Stimulated activated CD8-positive, alpha-beta memory T cell treated with anti-CD3 and anti-CD28 coated beads, Interleukin-2, amount 100 ng/mL, for 48 hours (primary cell): ENCODE results near the gene HBA2.
"Not testable (repeated sequence)": the region's sequence is repeated elsewhere in the genome, so short reads cannot be mapped to it uniquely, and the experiment has no call there.

Experiments used
- DNase-seq, 2 donors: peaks; one replicate each; pipeline ENCODE4 v3.0.0-alpha.2; 2020; ENCODE audit warnings: low read depth in 2 of 2

HBA2 gene

DNA sequence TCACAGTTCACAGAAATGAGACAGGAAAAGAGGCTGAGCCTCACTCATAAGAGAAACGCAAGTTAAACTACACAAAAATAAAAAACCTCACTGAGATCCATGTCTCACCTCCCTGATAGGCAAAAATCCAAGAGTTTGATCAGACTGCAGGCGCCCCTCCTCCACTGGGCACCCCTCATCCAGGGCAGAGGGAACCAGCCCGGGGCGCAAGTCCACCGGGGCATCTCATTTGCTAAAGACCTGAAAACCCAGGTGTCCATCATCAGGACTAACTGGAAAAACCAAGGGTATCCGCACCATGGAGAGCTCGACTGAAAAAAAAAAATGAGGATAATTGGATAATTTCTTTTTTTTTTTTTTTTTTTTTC is 17.7 kb upstream of the HBA2 start:
- no peak for DNase-seq

DNA sequence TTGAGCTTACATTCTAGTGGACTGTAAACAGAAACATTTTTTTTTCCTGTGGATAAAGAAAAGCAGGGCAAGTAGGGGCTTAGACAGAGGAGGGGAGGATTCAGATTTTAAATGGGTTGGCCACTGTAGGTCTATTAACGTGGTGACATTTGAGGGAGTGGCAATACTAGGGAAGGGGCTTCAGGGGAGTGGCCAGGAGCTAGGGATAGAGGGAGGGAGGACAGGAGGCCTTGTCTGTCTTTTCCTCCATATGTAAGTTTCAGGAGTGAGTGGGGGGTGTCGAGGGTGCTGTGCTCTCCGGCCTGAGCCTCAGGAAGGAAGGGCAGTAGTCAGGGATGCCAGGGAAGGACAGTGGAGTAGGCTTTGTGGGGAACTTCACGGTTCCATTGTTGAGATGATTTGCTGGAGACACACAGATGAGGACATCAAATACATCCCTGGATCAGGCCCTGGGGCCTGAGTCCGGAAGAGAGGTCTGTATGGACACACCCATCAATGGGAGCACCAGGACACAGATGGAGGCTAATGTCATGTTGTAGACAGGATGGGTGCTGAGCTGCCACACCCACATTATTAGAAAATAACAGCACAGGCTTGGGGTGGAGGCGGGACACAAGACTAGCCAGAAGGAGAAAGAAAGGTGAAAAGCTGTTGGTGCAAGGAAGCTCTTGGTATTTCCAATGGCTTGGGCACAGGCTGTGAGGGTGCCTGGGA is 13.4 kb upstream of the HBA2 start:
- no peak for DNase-seq

DNA sequence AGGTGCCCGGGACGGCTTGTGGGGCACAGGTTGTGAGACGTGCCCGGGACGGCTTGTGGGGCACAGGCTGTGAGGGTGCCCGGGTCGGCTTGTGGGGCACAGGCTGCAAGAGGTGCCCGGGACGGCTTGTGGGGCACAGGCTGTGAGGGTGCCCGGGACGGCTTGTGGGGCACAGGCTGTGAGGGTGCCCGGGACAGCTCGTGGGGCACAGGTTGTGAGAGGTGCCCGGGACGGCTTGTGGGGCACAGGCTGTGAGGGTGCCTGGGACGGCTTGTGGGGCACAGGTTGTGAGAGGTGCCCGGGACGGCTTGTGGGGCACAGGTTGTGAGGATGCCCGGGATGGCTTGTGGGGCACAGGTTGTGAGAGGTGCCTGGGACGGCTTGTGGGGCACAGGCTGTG is 12.4 kb upstream of the HBA2 start:
- DNase-seq, result not testable (repeated sequence)

DNA sequence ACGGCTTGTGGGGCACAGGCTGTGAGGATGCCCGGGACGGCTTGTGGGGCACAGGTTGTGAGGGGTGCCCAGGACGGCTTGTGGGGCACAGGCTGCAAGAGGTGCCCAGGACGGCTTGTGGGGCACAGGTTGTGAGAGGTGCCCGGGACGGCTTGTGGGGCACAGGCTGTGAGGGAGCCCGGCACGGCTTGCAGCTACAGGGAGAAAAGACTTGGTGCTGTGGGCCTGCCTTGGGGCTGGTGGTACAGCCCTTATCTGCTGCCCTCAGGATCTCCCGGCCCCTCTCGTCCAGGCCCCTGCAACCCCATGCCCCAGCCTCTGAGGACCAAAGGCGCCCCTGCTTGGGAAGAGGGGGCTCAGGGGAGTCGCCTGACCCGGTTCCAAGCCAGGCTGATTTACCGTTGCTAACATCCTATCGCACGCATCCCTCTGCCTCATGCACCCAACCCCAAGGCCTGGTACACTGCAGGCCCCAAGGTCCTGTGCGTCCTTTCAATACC is 11.9 kb upstream of the HBA2 start:
- DNase-seq, result no peak

GRCh38 chr16:162271-162991 is 10.2 kb upstream of the HBA2 start:
- no peak for DNase-seq

GRCh38 chr16:163139-163538 is 9.5 kb upstream of the HBA2 start:
- not testable (repeated sequence) for DNase-seq

DNA sequence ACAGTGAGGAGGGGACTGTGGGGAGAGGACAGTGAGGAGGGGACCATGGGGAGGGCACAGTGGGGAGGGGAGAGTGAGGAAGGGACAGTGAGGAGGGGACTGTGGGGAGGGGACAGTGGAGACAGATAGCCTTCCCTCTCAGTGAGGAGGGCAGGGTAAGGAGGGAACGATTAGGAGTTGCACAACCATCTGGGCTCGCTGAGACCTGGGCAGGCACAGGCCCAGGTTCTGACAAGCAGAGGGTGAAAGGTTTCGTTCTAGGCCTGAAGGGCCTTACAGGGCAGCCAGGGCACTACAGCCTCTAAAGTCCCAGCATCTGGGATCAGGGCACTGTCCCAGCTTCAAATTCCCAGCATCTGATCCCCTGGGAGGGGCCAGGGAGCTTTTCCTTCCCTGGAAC is 9.0 kb upstream of the HBA2 start:
- DNase-seq, result not testable (repeated sequence)

- not testable (repeated sequence) for DNase-seq
Measured at GRCh38 chr16:164134-164823, 8.4 kb upstream of the HBA2 start.

DNA sequence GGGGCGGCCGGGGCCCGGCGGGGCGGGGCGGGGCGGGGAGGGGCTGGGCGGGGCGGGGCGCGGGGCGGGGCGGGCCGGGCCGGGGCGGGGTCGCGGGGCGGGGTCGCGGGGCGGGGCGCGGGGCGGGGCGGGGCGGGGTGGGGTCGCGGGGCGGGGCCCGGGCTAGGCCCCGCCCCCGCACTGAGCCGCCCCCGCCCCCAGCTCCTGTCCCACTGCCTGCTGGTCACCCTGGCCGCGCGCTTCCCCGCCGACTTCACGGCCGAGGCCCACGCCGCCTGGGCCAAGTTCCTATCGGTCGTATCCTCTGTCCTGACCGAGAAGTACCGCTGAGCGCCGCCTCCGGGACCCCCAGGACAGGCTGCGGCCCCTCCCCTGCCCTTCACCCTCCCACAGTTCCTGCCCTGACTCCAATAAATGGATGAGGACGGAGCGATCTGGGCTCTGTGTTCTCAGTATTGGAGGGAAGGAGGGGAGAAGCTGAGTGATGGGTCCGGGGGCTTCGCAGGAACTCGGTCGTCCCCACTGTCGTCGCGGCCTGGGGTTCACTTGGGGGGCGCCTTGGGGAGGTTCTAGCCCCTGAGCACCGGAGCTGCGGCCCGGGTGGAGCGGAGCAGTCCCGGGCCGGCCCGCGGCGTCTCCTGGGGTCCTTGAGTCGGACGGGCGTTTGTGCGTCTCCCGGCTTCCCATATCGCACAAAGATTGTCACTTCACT is 7.7 kb upstream of the HBA2 start:
- no peak for DNase-seq

DNA sequence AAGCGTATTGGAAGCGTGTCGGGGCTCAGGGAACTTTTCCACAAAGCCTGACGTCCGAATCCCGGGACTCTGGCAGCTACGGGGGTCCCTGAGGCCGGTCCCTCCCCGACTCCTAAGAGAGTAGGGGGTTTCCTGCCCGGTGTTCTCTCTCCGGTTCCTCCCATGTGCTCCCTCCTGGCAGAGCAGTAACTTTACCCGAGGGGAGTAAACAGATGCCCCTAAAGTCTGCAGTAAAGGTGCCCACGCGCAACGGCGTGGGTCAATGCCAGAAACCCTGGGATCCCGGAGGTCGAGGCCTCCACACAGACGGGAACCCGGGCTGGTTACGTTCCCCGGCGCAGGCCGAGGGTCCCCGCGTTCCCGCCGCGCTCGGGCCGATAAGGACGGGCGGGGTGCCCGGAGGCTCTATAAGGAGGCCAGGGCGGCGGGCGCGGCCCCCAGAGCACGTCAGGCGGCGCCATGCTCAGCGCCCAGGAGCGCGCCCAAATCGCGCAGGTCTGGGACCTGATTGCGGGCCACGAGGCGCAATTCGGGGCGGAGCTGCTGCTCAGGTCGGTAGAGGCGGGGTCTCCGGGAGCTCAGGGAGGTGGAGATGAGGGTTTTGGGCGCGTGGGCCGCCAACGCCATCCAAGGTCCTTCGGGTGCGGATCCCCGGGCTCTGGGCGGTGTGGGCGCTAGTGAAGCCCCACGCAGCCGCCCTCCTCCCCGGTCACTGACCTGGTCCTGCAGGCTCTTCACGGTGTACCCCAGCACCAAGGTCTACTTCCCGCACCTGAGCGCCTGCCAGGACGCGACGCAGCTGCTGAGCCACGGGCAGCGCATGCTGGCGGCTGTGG is 6.9 kb upstream of the HBA2 start, which contains the start of gene HBM:
Gene HBM, plus strand, starts transcription at position 440 of the 836 bp plus-strand sequence. Its CDS starts 20 bp downstream, at position 460.
- DNase-seq, result no peak

- DNase-seq, result no peak
Measured at GRCh38 chr16:166375-167121, 6.1 kb upstream of the HBA2 start.

- no peak for DNase-seq
Measured at GRCh38 chr16:167122-167690, 5.5 kb upstream of the HBA2 start.

GRCh38 chr16:168424-168823 is 4.3 kb upstream of the HBA2 start:
- DNase-seq, result no peak

DNA sequence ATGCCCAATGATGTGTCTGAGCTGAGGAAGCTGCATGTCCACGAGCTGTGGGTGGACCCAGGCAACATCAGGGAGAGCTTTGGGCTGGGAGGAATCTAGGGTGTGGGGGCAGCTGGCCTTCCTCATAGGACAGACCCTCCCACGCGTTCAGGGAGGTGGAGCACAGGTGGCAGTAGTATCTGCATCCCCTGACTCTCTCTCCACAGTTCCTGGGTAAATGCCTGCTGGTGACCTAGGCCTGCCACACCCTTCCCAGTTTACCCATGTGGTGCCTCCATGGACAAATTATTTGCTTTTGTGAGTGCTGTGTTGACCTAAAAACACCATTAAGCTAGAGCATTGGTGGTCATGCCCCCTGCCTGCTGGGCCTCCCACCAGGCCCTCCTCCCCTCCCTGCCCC is 3.7 kb upstream of the HBA2 start:
- DNase-seq, result no peak

- DNase-seq, result not testable (repeated sequence)
Measured at GRCh38 chr16:170088-170507, 2.6 kb upstream of the HBA2 start.

DNA sequence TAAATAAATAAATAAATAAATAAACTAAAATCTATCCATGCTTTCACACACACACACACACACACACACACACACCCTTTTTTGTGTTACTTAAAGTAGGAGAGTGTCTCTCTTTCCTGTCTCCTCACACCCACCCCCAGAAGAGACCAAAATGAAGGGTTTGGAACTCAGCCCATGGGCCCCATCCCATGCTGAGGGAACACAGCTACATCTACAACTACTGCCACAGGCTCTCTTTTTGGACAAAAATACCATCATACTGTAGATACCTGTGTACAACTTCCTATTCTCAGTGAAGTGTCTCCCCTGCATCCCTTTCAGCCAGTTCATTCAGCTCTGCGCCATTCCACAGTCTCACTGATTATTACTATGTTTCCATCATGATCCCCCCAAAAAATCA is 1.9 kb upstream of the HBA2 start:
- no peak for DNase-seq

- DNase-seq, result not testable (repeated sequence)
Measured at GRCh38 chr16:173211-173854, 657 bp downstream of the HBA2 start.

DNA sequence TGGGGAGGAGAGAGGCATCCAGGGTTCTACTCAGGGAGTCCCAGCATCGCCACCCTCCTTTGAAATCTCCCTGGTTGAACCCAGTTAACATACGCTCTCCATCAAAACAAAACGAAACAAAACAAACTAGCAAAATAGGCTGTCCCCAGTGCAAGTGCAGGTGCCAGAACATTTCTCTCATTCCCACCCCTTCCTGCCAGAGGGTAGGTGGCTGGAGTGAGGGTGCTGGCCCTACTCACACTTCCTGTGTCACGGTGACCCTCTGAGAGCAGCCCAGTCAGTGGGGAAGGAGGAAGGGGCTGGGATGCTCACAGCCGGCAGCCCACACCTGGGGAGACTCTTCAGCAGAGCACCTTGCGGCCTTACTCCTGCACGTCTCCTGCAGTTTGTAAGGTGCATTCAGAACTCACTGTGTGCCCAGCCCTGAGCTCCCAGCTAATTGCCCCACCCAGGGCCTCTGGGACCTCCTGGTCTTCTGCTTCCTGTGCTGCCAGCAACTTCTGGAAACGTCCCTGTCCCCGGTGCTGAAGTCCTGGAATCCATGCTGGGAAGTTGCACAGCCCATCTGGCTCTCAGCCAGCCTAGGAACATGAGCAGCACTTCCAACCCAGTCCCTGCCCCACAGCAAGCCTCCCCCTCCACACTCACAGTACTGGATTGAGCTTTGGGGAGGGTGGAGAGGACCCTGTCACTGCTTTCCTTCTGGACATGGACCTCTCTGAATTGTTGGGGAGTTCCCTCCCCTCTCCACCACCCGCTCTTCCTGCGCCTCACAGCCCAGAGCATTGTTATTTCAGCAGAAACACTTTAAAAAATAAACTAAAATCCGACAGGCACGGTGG is 1.5 kb downstream of the HBA2 start:
- DNase-seq, result not testable (repeated sequence)
